Endodermal cell (in vitro differentiated cells): ENCODE results near the gene ZNF99. TPM values are rescaled to one million over a fixed set of nuclear protein-coding genes. Genes with fewer than 3 reads are reported as not detected.
"Not testable (repeated sequence)": the region's sequence is repeated elsewhere in the genome, so short reads cannot be mapped to it uniquely, and the experiment has no call there.

Experiments used
- DNase-seq: peaks from one replicate; pipeline ENCODE4 v3.0.0-alpha.2; 2017
- H3K27ac ChIP-seq: 2 replicates; pipeline ENCODE4 v1.5.1; 2013; ENCODE audit warnings: mild to moderate bottlenecking, low read depth, low read length, moderate library complexity
- H3K27me3 ChIP-seq: 2 replicates; pipeline ENCODE4 v1.6.1; 2013; ENCODE audit warnings: mild to moderate bottlenecking, low read length, moderate library complexity; ENCODE audit not compliant: insufficient read depth, control insufficient read depth, poor library complexity, severe bottlenecking
- H3K36me3 ChIP-seq: 2 replicates; pipeline ENCODE4 v1.7.0; 2013; ENCODE audit warnings: mild to moderate bottlenecking, low read length, moderate library complexity; ENCODE audit not compliant: control insufficient read depth, insufficient read depth
- H3K4me1 ChIP-seq: one replicate; pipeline ENCODE4 v1.7.0; 2013; ENCODE audit warnings: low read length; ENCODE audit not compliant: control insufficient read depth, insufficient read depth
- H3K4me3 ChIP-seq: 2 replicates; pipeline ENCODE4 v1.5.1; 2013; ENCODE audit warnings: mild to moderate bottlenecking, low read length, moderate library complexity
- H3K9ac ChIP-seq: 2 replicates; pipeline ENCODE4 v1.6.1; 2013; ENCODE audit warnings: mild to moderate bottlenecking, low read length, moderate library complexity; ENCODE audit not compliant: poor library complexity, severe bottlenecking; ENCODE audit errors: extremely low read depth
- H3K9me3 ChIP-seq: 2 replicates; pipeline ENCODE4 v1.6.1; 2013; ENCODE audit warnings: mild to moderate bottlenecking, low read length, moderate library complexity; ENCODE audit not compliant: control insufficient read depth
- H3K27ac Mint-ChIP-seq: 2 replicates; pipeline ENCODE4 v1.8.0; 2020; ENCODE audit warnings: mixed read lengths
- H3K27me3 Mint-ChIP-seq: 2 replicates; pipeline ENCODE4 v1.8.0; 2021; ENCODE audit warnings: mild to moderate bottlenecking, mixed read lengths; ENCODE audit not compliant: insufficient read depth
- H3K36me3 Mint-ChIP-seq: 2 replicates; pipeline ENCODE4 v1.8.0; 2020; ENCODE audit warnings: low read depth, mixed read lengths
- H3K4me1 Mint-ChIP-seq: 2 replicates; pipeline ENCODE4 v1.8.0; 2020; ENCODE audit warnings: mixed read lengths
- H3K4me3 Mint-ChIP-seq: 2 replicates; pipeline ENCODE4 v1.8.0; 2020; ENCODE audit warnings: mild to moderate bottlenecking, moderate library complexity, mixed read lengths
- H3K9me3 Mint-ChIP-seq: 2 replicates; pipeline ENCODE4 v1.8.0; 2020; ENCODE audit warnings: mild to moderate bottlenecking, mixed read lengths
- CTCF ChIP-seq: fragments of 200-600 bp; sonication (generic); conservative IDR thresholded peaks from 2 replicates; pipeline ENCODE4 v1.5.0; 2021; ENCODE audit warnings: antibody characterized with exemption, mild to moderate bottlenecking
- WGBS, 2 experiments: methylation state at CpG; one replicate each; pipeline versions ENCODE4 v1.1.5 to v1.1.7; 2013; ENCODE audit warnings: missing lambda C conversion rate in 2 of 2, mixed read lengths in 1 of 2; ENCODE audit not compliant: insufficient coverage in 1 of 2, insufficient read length in 1 of 2; 5-methylcytosine and 5-hydroxymethylcytosine counted together
- total RNA-seq, 2 donors: library from RNA; stranded (reverse); fragmentation: NEBNext Ultra II Directional in 1 of 2; extraction: Animal tissue kit (Norgen Biotek cat#: 25700) in 1 of 2; gene quantifications; 2 replicates in 1 of 2; 3 replicates in 1 of 2; pipeline ENCODE4 v1.2.1, GENCODE V29; 2021

The ZNF99 gene
- total RNA-seq, 2 donors from 2014 or later: not detected

- no peak overlapping the region for H3K9ac ChIP-seq
- H3K27ac Mint-ChIP-seq: no peak overlapping the region
- TF ChIP-seq CTCF: no peak
- peaks cover 90% of the 10 kb centered on the region for H3K9me3 Mint-ChIP-seq
- peaks cover 5% of the 10 kb centered on the region for H3K36me3 Mint-ChIP-seq
- no peaks in the 10 kb centered on the region for H3K27me3 ChIP-seq
- DNase-seq: no peak
- 90 to 94% methylated on average over 2 to 3 of the region's 5 CpGs for WGBS, 2 experiments
- peaks cover 65% of the 10 kb centered on the region for H3K9me3 ChIP-seq
- no peak overlapping the region for H3K27ac ChIP-seq
- H3K4me1 Mint-ChIP-seq: no peaks in the 10 kb centered on the region
- H3K4me1 ChIP-seq: no peaks in the 10 kb centered on the region
- H3K36me3 ChIP-seq: no peaks in the 10 kb centered on the region
- H3K4me3 Mint-ChIP-seq: no peak overlapping the region
- no peak overlapping the region for H3K4me3 ChIP-seq
- H3K27me3 Mint-ChIP-seq: no peaks in the 10 kb centered on the region
Observed at GRCh38 chr19:22797040-22797439, 13.1 kb upstream of the ZNF99 start.

GRCh38 chr19:22792863-22793262 lies 8.9 kb upstream of the ZNF99 start:
- not testable (repeated sequence) for H3K27ac ChIP-seq, H3K4me3 Mint-ChIP-seq
- 63 to 96% methylated on average over 2 to 3 of the region's 4 CpGs for WGBS, 2 experiments

GRCh38 chr19:22735911-22736645 lies 47.9 kb downstream of the ZNF99 start:
- Histone ChIP-seq H3K27me3 (no peaks in the 10 kb centered on the region), H3K4me1 (no peaks in the 10 kb centered on the region), H3K36me3 (no peaks in the 10 kb centered on the region), H3K4me3 (no peak overlapping the region), H3K9ac (no peak overlapping the region), H3K27ac (no peak overlapping the region), H3K9me3 (peaks cover 92% of the 10 kb centered on the region)
- H3K27ac Mint-ChIP-seq: no peak overlapping the region
- WGBS, 2 experiments: 64 to 78% methylated on average over 4 of the region's 4 CpGs
- TF ChIP-seq CTCF: no peak
- H3K4me3 Mint-ChIP-seq: no peak overlapping the region
- no peaks in the 10 kb centered on the region for H3K4me1 Mint-ChIP-seq
- H3K36me3 Mint-ChIP-seq: no peaks in the 10 kb centered on the region
- peaks cover 99% of the 10 kb centered on the region for H3K9me3 Mint-ChIP-seq
- H3K27me3 Mint-ChIP-seq: no peaks in the 10 kb centered on the region
- DNase-seq: no peak

More at GRCh38 chr19:22792863-22793262, 8.9 kb upstream of the ZNF99 start:
- H3K36me3 ChIP-seq, H3K4me1 ChIP-seq, DNase-seq, H3K4me3 ChIP-seq, H3K27me3 Mint-ChIP-seq, H3K36me3 Mint-ChIP-seq, H3K27me3 ChIP-seq, H3K9ac ChIP-seq, H3K4me1 Mint-ChIP-seq, H3K27ac Mint-ChIP-seq: not testable (repeated sequence)
- H3K9me3 ChIP-seq: peaks cover 57% of the 10 kb centered on the region
- H3K9me3 Mint-ChIP-seq: peaks cover 76% of the 10 kb centered on the region

- Mint-ChIP-seq H3K27me3 (no peaks in the 10 kb centered on the region), H3K36me3 (no peaks in the 10 kb centered on the region), H3K4me1 (no peaks in the 10 kb centered on the region), H3K27ac (no peak overlapping the region), H3K4me3 (no peak overlapping the region), H3K9me3 (peaks cover 99% of the 10 kb centered on the region)
- H3K4me1 ChIP-seq: no peaks in the 10 kb centered on the region
- no peak for DNase-seq
- H3K4me3 ChIP-seq: no peak overlapping the region
- H3K36me3 ChIP-seq: no peaks in the 10 kb centered on the region
- TF ChIP-seq CTCF: no peak
- no peak overlapping the region for H3K9ac ChIP-seq
- H3K9me3 ChIP-seq: peaks cover 88% of the 10 kb centered on the region
- WGBS, 2 experiments: 47 to 61% methylated on average over 4 to 7 of the region's 7 CpGs
- no peak overlapping the region for H3K27ac ChIP-seq
- H3K27me3 ChIP-seq: no peaks in the 10 kb centered on the region
Observed at GRCh38 chr19:22733691-22734090, 50.3 kb downstream of the ZNF99 start.

- H3K9me3 Mint-ChIP-seq: peaks cover 99% of the 10 kb centered on the region
- not testable (repeated sequence) for H3K36me3 Mint-ChIP-seq
- WGBS, 2 experiments: 17 to 73% methylated on average over 1 to 4 of the region's 4 CpGs
Observed at GRCh38 chr19:22728214-22728613, 55.7 kb downstream of the ZNF99 start.

More at GRCh38 chr19:22728214-22728613, 55.7 kb downstream of the ZNF99 start:
- not testable (repeated sequence) for H3K4me1 ChIP-seq, DNase-seq, H3K27me3 ChIP-seq, H3K4me1 Mint-ChIP-seq, H3K27ac ChIP-seq, H3K4me3 ChIP-seq, H3K27me3 Mint-ChIP-seq, H3K27ac Mint-ChIP-seq, H3K4me3 Mint-ChIP-seq, H3K36me3 ChIP-seq, H3K9ac ChIP-seq
- H3K9me3 ChIP-seq: peaks cover 77% of the 10 kb centered on the region
